ENCODE data around the gene EPOP. TPM values are rescaled to one million over a fixed set of nuclear protein-coding genes. Genes with fewer than 3 reads are reported as not detected.
"Not testable (repeated sequence)": the region's sequence is repeated elsewhere in the genome, so short reads cannot be mapped to it uniquely, and the experiment has no call there.

Gene EPOP
- polyA plus RNA-seq, 1 experiment, result 0.17 TPM

DNA sequence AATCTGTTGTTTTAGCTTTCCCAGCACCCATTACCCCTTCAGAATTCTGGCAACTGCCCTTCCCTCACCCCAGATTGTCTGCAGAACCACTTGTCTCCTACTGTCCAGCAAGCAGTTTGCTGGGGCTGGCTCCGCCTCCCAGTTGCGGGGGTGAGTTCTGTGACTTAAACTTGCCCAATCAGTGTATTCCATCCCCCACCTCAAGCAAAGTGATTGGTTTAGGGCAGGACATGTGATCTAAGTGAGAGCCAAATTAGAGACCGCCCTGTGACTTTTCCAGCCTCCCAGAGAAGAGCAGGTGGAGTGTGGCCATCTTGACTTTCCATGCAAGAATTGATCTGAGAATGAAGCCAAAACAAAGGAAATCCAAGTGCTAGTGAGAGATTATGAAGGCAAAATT lies 46.3 kb downstream of the EPOP start:
- DNase-seq (ENCODE audit: low read depth, low spot score), result no peak
- TF ChIP-seq, protein P1, sequence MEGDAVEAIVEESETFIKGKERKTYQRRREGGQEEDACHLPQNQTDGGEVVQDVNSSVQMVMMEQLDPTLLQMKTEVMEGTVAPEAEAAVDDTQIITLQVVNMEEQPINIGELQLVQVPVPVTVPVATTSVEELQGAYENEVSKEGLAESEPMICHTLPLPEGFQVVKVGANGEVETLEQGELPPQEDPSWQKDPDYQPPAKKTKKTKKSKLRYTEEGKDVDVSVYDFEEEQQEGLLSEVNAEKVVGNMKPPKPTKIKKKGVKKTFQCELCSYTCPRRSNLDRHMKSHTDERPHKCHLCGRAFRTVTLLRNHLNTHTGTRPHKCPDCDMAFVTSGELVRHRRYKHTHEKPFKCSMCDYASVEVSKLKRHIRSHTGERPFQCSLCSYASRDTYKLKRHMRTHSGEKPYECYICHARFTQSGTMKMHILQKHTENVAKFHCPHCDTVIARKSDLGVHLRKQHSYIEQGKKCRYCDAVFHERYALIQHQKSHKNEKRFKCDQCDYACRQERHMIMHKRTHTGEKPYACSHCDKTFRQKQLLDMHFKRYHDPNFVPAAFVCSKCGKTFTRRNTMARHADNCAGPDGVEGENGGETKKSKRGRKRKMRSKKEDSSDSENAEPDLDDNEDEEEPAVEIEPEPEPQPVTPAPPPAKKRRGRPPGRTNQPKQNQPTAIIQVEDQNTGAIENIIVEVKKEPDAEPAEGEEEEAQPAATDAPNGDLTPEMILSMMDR (IDR thresholded peaks at IDR 0.05; ENCODE audit: low read depth, low read length), result no peak
- ChIA-PET CTCF (interaction anchor here (1.1 kb wide), 1 partner anchor 205 kb away, joined by 3 read pairs; no protein-coding TSS in a partner anchor), POLR2A (no interaction called here)
- Histone ChIP-seq H3K9me3 (ENCODE audit: control insufficient read depth, insufficient read depth, low read length) (no peaks in the 10 kb centered on the region), H3K27ac (ENCODE audit: low read depth, low read length) (no peak overlapping the region), H3K4me3 (ENCODE audit: low read depth, low read length) (no peak overlapping the region), H3K27me3 (ENCODE audit: control insufficient read depth, insufficient read depth, low read length) (peaks cover 6% of the 10 kb centered on the region)

DNA sequence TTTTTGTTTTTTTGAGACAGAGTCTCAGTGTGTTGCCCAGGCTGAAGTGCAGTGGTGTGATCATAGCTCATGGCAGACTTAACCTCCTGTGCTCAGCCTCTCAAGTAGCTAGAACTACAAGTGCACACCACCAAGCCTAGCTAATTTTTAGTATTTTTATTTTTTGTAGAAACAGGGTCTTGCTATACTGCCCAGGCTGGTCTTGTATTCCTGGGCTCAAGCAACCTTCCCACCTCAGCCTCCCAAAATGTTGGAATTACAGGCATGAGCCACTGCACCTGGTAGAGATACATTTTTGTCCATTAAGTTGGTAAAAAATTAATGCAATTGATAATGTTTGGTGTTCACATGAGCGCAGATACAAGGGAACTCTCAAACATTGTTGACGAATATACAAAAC lies 46.8 kb downstream of the EPOP start:
- CTCF ChIA-PET, result no interaction called here
- TF ChIP-seq, protein P1 (IDR thresholded peaks at IDR 0.05; ENCODE audit: low read depth, low read length), result no peak
- Histone ChIP-seq H3K4me3 (ENCODE audit: low read depth, low read length) (no peak overlapping the region), H3K27ac (ENCODE audit: low read depth, low read length) (no peak overlapping the region), H3K27me3 (ENCODE audit: control insufficient read depth, insufficient read depth, low read length) (peaks cover 9% of the 10 kb centered on the region), H3K9me3 (ENCODE audit: control insufficient read depth, insufficient read depth, low read length) (no peaks in the 10 kb centered on the region)
- POLR2A ChIA-PET, result no interaction called here
- no peak for DNase-seq (ENCODE audit: low read depth, low spot score)

DNA sequence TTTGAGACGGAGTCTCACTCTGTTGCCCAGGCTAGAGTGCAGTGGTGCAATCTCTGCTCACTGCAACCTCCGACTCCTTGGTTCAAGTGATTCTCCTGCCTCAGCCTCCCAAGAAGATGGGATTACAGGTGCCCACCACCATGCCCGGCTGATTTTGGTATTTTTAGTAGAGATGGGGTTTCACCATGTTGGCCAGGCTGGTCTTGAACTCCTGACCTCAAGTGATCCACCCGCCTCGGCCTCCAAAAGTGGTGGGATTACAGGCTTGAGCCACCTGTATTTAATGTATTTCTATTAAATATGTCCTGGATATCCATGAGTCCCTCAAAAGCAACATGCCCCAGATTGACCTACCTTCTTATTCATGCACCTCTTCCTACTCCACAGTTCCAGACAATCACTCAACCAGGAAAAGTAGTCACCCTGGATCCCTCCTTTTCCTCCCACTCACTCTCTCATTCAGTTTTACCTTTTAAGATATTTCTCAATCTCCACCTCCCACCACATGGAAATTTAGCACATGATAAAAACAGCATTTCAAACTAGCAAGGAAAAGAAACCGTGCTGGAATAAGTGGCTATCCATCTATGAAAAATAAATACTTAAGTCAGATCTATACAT lies 48.0 kb downstream of the EPOP start:
- H3K9me3 ChIP-seq (ENCODE audit: control insufficient read depth, insufficient read depth, low read length); DNase-seq (ENCODE audit: low read depth, low spot score); POLR2A ChIA-PET; H3K4me3 ChIP-seq (ENCODE audit: low read depth, low read length); CTCF ChIA-PET; H3K27ac ChIP-seq (ENCODE audit: low read depth, low read length): not testable (repeated sequence)
- H3K27me3 ChIP-seq (ENCODE audit: control insufficient read depth, insufficient read depth, low read length), result peaks cover 14% of the 10 kb centered on the region

DNA sequence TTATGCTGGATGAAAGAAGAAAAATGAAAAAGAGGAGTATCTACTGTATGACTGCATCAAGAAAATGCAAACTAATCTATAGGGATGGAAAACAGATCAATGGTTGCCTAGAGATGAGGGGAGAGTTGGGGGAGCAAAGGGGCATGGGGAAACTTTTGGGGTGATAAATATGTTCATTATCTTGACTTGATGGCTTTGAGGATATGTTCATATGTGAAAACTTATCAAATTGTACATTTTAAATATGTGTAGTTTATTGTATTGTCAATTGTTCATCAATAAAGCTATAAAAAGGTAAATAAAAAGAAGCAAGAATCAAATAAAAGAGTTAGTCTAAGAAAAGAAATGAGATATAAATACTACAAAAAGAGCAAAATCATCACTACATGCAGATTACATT lies 49.3 kb downstream of the EPOP start:
- Histone ChIP-seq H3K9me3 (ENCODE audit: control insufficient read depth, insufficient read depth, low read length) (no peaks in the 10 kb centered on the region), H3K27me3 (ENCODE audit: control insufficient read depth, insufficient read depth, low read length) (peaks cover 20% of the 10 kb centered on the region), H3K27ac (ENCODE audit: low read depth, low read length) (no peak overlapping the region), H3K4me3 (ENCODE audit: low read depth, low read length) (no peak overlapping the region)
- CTCF ChIA-PET, result interaction anchor here (1.3 kb wide), 1 partner anchor 67 kb away, joined by 8 read pairs; no protein-coding TSS in a partner anchor
- POLR2A ChIA-PET, result interaction anchor here (0.8 kb wide), 1 partner anchor 37 kb away, joined by 3 read pairs; no protein-coding TSS in a partner anchor
- no peak for DNase-seq (ENCODE audit: low read depth, low spot score)
- TF ChIP-seq, protein P1 (IDR thresholded peaks at IDR 0.05; ENCODE audit: low read depth, low read length), result no peak

DNA sequence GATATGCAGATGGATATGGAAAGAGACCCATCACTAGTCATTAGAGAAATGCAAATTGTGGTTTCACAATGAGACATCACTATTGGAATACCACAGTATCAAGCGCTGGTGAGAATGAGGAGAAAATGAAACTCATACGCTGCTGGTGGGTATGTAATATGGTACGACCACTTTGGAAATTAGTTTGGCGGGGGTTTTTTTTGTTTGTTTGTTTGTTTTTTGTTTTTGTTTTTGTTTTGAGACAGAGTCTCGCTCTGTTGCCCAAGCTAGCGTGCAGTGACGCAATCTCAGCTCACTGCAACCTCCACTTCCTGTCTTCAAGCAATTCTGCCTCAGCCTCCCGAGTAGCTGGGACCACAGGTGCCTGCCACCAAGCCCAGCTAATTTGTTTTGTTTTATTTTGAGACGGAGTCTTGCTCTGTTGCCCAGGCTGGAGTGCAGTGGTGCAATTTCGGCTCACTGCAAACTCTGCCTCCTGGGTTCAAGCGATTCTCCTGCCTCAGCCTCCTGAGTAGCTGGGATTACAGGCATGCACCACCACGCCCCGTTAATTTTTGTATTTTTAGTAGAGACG lies 49.9 kb downstream of the EPOP start:
- peaks cover 21% of the 10 kb centered on the region for H3K27me3 ChIP-seq (ENCODE audit: control insufficient read depth, insufficient read depth, low read length)
- H3K27ac ChIP-seq (ENCODE audit: low read depth, low read length); H3K4me3 ChIP-seq (ENCODE audit: low read depth, low read length); H3K9me3 ChIP-seq (ENCODE audit: control insufficient read depth, insufficient read depth, low read length); POLR2A ChIA-PET; DNase-seq (ENCODE audit: low read depth, low spot score): not testable (repeated sequence)
- CTCF ChIA-PET, result interaction anchor here (1.3 kb wide), 1 partner anchor 67 kb away, joined by 8 read pairs; no protein-coding TSS in a partner anchor

Small RNAs within 50 kb of the gene (small RNA-seq; reads per million reads assigned to genes)
- not detected for gene MIR4726 (ENCODE audit: insufficient read length, low read depth)
- not detected for gene MIR4734 (ENCODE audit: insufficient read length, low read depth)

Other genes starting within 250 kb of the EPOP start
- 14.1 and 19.3 TPM in 2 replicates for gene ARHGAP23, start 246.5 kb downstream of the EPOP start, polyA plus RNA-seq (2011; rRNA removed)
- not detected in 2 replicates for gene SRCIN1, start 69.0 kb downstream of the EPOP start, polyA plus RNA-seq (2011; rRNA removed)
- 16.4 and 17.3 TPM in 2 replicates for gene MLLT6, start 30.3 kb upstream of the EPOP start, polyA plus RNA-seq (2011; rRNA removed)
- 6.5 and 9.8 TPM in 2 replicates for gene CISD3, start 55.4 kb upstream of the EPOP start, polyA plus RNA-seq (2011; rRNA removed)
- 13.5 and 18.0 TPM in 2 replicates for gene PCGF2, start 73.4 kb upstream of the EPOP start, polyA plus RNA-seq (2011; rRNA removed)
- 234 and 276 TPM in 2 replicates for gene PSMB3, start 77.8 kb upstream of the EPOP start, polyA plus RNA-seq (2011; rRNA removed)
- gene PIP4K2B, start 124.6 kb upstream of the EPOP start, polyA plus RNA-seq (2011; rRNA removed), result 36.8 and 38.6 TPM in 2 replicates
- 13.3 and 15.3 TPM in 2 replicates for gene CWC25, start 150.4 kb upstream of the EPOP start, polyA plus RNA-seq (2011; rRNA removed)
- 2,769 and 3,155 TPM in 2 replicates for gene RPL23, start 178.8 kb upstream of the EPOP start, polyA plus RNA-seq (2011; rRNA removed)
- gene LASP1, start 195.1 kb upstream of the EPOP start, polyA plus RNA-seq (2011; rRNA removed), result 181 and 222 TPM in 2 replicates